DOHH2 (cell line): ENCODE results near the gene TRAF3IP3.

ENCODE experiments used
- CTCF ChIP-seq: fragments of 200-600 bp; sonication (generic); IDR thresholded peaks from one replicate; pipeline ENCODE4 v1.5.1; 2014; ENCODE audit warnings: antibody characterized with exemption, mild to moderate bottlenecking, low read depth, low read length; ENCODE audit not compliant: poor library complexity, severe bottlenecking
- EZH2phosphoT487 ChIP-seq: fragments of 200-600 bp; sonication (generic); IDR thresholded peaks from 2 replicates; pipeline ENCODE4 v1.6.1; 2017; ENCODE audit warnings: borderline replicate concordance, mild to moderate bottlenecking, antibody characterized with exemption, low read length, moderate library complexity, mixed read lengths

GRCh38 chr1:209803568-209803967, 47.7 kb downstream of the TRAF3IP3 start:
- TF ChIP-seq CTCF (no peak), EZH2phosphoT487 (no peak)
